ENCODE data around the gene GPC6.

The GPC6 gene

DNA sequence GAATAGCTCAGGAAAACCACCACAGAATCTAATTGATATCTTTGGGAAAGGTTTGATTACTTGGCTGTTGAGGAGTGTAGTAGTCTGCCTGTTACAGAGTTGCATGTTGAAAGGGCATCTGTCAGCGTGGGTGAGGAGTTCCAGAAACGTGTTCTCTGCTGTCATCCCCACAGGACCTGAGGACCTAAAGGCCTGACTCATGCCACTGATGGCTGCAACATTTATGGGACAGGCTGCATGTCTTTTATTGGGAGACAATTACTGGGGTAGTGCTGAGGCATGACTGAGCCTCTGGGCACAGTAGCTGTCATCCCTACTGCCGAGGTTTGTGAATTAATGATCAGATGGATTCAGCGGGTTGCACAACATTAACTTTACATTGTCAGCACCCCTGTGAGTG, 525.9 kb downstream of the GPC6 start:
- no peak for DNase-seq

- DNase-seq = no peak
Measured at GRCh38 chr13:93753639-93754038, 527.0 kb downstream of the GPC6 start.

- DNase-seq = no peak
Measured at GRCh38 chr13:93755341-93755740, 528.7 kb downstream of the GPC6 start.

GRCh38 chr13:93758575-93758974, 532.0 kb downstream of the GPC6 start:
- DNase-seq = no peak

- DNase-seq = peak in 1 of 3 experiments; percentile 27
Measured at GRCh38 chr13:93762708-93763426, 536.3 kb downstream of the GPC6 start.

DNA sequence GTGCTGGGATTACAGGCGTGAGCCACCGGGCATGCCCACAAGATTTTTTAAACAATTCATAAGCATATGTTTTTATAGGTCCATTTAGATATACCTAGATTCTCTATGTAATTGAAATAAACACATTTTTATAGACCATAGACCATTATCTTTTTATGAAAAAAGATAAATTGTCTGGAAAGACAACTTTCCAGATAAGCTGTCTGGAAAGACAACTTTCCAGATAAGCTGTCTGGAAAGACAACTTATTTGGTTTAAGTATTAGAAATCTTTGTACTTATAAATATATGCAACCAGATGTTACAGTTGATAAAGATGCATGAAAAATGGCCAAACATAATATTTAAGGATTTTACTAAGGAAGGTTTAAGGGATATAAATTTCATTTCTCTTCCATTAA, 538.5 kb downstream of the GPC6 start:
- no peak for DNase-seq

GRCh38 chr13:93765811-93766210, 539.2 kb downstream of the GPC6 start:
- no peak for DNase-seq

- no peak for DNase-seq
Measured at GRCh38 chr13:93766719-93767118, 540.1 kb downstream of the GPC6 start.

DNA sequence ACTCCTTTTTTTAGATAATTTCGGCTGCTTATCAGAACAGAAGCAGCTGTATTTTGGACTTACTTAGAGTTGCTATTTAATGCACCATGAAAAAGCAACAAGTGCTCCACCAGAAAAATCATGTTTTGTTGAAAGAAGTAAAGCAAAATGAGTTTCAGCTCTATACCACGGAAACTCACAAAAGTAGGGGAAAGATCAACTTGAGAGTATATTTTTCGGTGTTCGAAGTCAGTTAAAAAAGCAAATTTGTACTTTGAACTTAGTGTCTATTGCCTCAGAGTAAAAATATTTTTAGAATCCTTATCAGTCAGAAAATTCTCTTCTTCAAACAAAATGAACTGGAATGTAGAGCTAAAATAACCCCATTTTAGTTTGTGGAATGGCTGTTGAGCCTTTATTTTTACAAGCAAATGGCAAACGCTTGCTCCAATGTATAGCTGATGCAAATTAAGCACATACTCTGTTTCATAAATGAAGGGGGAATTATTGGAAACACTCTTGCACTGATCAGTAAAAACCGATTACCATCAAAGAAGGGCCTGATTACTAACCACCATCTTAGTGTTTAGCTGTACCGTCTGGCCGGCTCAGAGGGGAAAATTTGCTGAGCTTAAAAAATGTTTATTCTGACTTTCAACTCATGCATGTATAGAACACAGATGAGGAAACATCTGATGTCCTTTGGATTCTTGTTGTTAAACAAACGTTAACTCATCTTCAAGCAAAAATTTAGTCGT, 540.7 kb downstream of the GPC6 start:
- DNase-seq = no peak

- no peak for DNase-seq
Measured at GRCh38 chr13:93767917-93768409, 541.4 kb downstream of the GPC6 start.

- no peak for DNase-seq
Measured at GRCh38 chr13:93769101-93769500, 542.5 kb downstream of the GPC6 start.

DNA sequence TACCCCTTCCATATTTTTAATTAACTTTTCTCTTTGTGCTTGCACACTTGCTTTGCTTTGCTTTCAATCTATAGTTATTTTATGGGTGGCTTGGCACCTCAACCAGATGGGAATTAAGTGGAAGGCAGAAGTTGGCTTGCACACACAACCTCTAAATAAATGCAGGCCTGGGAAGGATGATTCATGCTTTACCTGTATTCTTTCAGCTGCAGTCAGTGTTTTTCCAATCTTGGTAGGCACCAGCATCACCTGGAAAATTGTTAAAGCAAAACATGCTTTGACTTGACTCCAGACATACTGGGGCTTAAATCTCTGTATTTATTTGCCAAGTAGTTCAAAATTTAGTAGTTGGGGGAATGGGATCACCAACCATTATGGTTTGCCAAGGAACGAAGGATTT, 543.0 kb downstream of the GPC6 start:
- no peak for DNase-seq

DNA sequence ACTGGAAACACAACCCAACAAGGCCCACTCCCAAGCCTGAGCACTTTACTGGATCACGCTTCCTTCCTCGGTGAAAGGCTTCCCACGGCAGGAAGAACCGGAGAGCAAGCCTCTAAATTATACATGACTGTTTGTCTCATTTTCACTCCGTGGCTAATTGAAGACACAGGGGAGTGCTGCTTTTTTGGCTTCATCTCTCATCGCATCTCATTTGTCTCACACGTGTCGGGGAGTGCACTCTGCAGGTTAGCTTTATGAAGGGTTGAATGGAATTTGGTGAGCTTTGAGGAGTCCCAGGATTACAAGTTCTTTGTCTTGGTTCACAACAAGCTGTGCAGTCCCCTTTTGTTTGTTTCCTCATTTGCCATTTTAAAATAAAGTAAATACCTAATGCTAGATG, 544.6 kb downstream of the GPC6 start:
- no peak for DNase-seq

GRCh38 chr13:93771782-93772181, 545.2 kb downstream of the GPC6 start:
- DNase-seq = no peak

- DNase-seq = no peak
Measured at GRCh38 chr13:93774506-93774905, 547.9 kb downstream of the GPC6 start.

DNA sequence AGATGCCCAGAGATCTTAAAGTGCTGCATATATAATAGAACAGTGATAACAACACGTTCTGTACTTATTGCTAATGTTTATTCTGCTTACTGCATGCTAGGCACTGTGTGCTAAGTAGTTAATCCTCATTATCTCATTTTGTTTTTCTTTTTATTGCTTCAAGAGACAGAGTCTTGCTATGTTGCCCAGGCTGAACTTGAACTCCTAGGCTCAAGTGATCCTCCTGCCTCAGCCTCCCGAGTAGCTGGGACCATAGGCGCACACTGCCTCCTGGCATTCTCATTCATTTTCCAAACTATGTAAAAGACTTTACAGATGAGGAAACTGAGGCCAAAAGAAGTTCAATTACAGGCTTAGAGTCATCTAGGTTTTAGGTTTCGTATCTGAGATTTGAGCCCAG, 548.4 kb downstream of the GPC6 start:
- DNase-seq = no peak

- peak in 1 of 3 experiments; percentile 28 for DNase-seq
Measured at GRCh38 chr13:93775507-93776108, 549.0 kb downstream of the GPC6 start.

DNA sequence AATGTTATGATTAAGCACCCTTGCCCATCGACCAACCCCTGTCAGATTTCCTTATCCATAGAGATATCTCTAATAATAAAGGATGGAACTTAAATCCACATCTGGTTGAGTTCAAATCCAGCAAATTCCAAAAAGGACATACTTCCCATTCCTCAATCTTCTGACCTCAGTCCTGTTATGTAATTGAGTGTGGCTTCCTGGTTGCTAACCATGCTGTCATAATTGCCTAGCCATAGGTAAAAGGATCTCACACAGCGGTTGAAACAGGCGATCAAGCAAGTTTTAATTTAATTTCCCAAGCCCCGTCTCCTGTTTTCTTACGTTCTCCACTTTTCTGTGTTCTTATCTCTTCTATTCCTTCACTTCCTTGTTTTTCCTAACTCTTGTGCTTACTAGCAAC, 550.3 kb downstream of the GPC6 start:
- DNase-seq = no peak

GRCh38 chr13:93777504-93777903, 550.9 kb downstream of the GPC6 start:
- no peak for DNase-seq

- DNase-seq = no peak
Measured at GRCh38 chr13:93778548-93778947, 551.9 kb downstream of the GPC6 start.

GRCh38 chr13:93784191-93784590, 557.6 kb downstream of the GPC6 start:
- no peak for DNase-seq

- peak in 2 of 3 experiments; percentile 18 to 63 for DNase-seq
Measured at GRCh38 chr13:93786846-93787489, 560.4 kb downstream of the GPC6 start.

DNA sequence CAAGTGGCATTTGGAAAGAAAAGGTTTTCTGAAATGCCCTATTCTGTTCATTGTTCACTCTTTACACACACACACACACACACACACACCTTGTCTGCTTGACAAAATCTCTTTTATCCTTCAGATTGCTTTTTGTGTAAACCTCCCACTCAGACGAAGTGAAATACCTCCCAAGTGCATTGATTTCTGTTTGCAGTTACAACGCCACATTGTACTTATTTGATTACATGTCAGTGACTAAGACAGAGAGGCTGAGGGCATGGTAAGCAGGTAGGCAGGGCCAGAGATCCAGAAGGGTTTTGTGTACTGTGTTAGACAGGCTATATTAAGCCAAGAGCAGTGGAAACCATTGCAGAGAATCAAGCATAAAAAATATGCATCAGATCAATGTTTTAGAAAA, 561.8 kb downstream of the GPC6 start:
- peak in 1 of 3 experiments; percentile 19 for DNase-seq
